AG04449 (cell line): Measurements from ENCODE around the gene MYO16.

Source experiments
- CTCF ChIA-PET: fragments of 350-600 bp; formaldehyde crosslinking; extraction: SDS; loops from one replicate; lab custom pipeline; 2021; ENCODE audit warnings: antibody characterized with exemption; lab: Yijun Ruan, JAX
- POLR2A ChIA-PET: fragments of 400-600, 350-600 bp; formaldehyde crosslinking; extraction: SDS; loops from one replicate; lab custom pipeline; 2020; ENCODE audit warnings: antibody characterized with exemption, inconsistent platforms; lab: Yijun Ruan, JAX
- DNase-seq: peaks from one replicate; pipeline ENCODE4 v3.0.0-alpha.2; 2010; ENCODE audit warnings: low read depth, low spot score
- H3K4me3 ChIP-seq: 2 replicates; pipeline ENCODE4 v1.5.1; 2011; ENCODE audit warnings: low read depth, mild to moderate bottlenecking, control low read depth, low read length
- CTCF ChIP-seq: IDR thresholded peaks from one replicate; pipeline ENCODE4 v1.5.1; 2011; ENCODE audit warnings: mild to moderate bottlenecking, moderate library complexity, low read length, control low read depth, inconsistent platforms; ENCODE audit not compliant: insufficient read depth; ENCODE audit errors: missing control alignments

The MYO16 gene

GRCh38 chr13:108932196-108932595, 302.8 kb downstream of the MYO16 start:
- no peak for TF ChIP-seq CTCF
- DNase-seq: no peak
- ChIA-PET POLR2A (no interaction called here), CTCF (interaction anchor here (2.2 kb wide), 1 partner anchor 17 kb away, joined by 8 read pairs; no protein-coding TSS in a partner anchor)
- H3K4me3 ChIP-seq: no peak overlapping the region

- ChIA-PET CTCF (interaction anchor here (2.2 kb wide), 1 partner anchor 18 kb away, joined by 8 read pairs; no protein-coding TSS in a partner anchor), POLR2A (no interaction called here)
- H3K4me3 ChIP-seq: no peak overlapping the region
- no peak for TF ChIP-seq CTCF
- no peak for DNase-seq
These were observed 303.6 kb downstream of the MYO16 start for GRCh38 chr13:108933061-108933460.

GRCh38 chr13:108938155-108938554, 308.7 kb downstream of the MYO16 start:
- POLR2A ChIA-PET: no interaction called here
- no peak overlapping the region for H3K4me3 ChIP-seq
- TF ChIP-seq CTCF: no peak
- CTCF ChIA-PET: no interaction called here
- no peak for DNase-seq

GRCh38 chr13:108940121-108940520, 310.7 kb downstream of the MYO16 start:
- ChIA-PET POLR2A (no interaction called here), CTCF (interaction anchor here (1.4 kb wide), 1 partner anchor 22 kb away, joined by 3 read pairs; no protein-coding TSS in a partner anchor)
- H3K4me3 ChIP-seq: no peak overlapping the region
- no peak for TF ChIP-seq CTCF
- DNase-seq: no peak

GRCh38 chr13:108943842-108944241, 314.4 kb downstream of the MYO16 start:
- CTCF ChIA-PET: no interaction called here
- POLR2A ChIA-PET: no interaction called here
- TF ChIP-seq CTCF: no peak
- no peak for DNase-seq
- H3K4me3 ChIP-seq: no peak overlapping the region

GRCh38 chr13:108944760-108945159, 315.3 kb downstream of the MYO16 start:
- CTCF ChIA-PET: no interaction called here
- no peak for DNase-seq
- no peak overlapping the region for H3K4me3 ChIP-seq
- POLR2A ChIA-PET: no interaction called here
- no peak for TF ChIP-seq CTCF
